ENCODE measurements around the gene LMAN2.
A peak's percentile ranks its signal among the peaks of the same experiment; 100 is the strongest.

Gene LMAN2

DNA sequence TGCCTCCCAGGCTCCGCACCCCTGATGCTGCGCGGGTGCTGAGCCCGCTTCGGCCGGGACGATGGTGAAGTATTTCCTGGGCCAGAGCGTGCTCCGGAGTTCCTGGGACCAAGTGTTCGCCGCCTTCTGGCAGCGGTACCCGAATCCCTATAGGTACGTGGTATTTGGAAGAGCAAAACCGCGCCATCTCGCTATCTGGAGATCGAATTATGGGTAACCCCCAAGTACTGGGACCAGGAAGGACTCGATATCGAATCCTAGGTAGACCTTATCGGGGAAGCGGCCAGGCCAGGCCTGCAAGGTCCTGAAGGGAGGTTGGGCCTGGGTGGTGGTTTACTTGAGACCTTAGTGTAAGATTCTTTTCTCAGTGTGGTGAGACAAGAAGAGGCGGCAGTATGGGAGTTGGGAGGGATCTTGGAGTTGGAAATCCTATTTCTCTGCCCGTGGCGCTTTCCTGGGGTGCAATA, 47.5 kb downstream of the LMAN2 start:
- Histone ChIP-seq H3K79me2 (ENCODE audit: insufficient read depth, low read length) (peaks cover 57% of the 10 kb centered on the region), H4K20me1 (ENCODE audit: insufficient read depth, low read length, poor library complexity, severe bottlenecking) (peaks cover 9% of the 10 kb centered on the region), H3F3A (ENCODE audit: low read depth) (no peaks in the 10 kb centered on the region), H3K9me2 (replicated peaks; ENCODE audit: low read depth, low read length) (no peaks in the 10 kb centered on the region), H3K4me1 (ENCODE audit: insufficient read depth, low read length, poor library complexity, severe bottlenecking) (peaks cover 23% of the 10 kb centered on the region), H3K4me2 (ENCODE audit: low read depth, low read length, poor library complexity, severe bottlenecking) (peak overlapping the region; percentile 81), H3K9me3 (ENCODE audit: insufficient read depth, low read depth, low read length) (no peaks in the 10 kb centered on the region), H3K36me3 (ENCODE audit: insufficient read depth, low read length) (no peaks in the 10 kb centered on the region; the same call in 1 of the 2 replicates), H2AFZ (ENCODE audit: low read length) (no peak overlapping the region), H3K9ac (ENCODE audit: low read depth, low read length, poor library complexity, severe bottlenecking) (peak overlapping the region; percentile 89), H3K4me3 (ENCODE audit: low read length, poor library complexity, severe bottlenecking) (peak overlapping the region; percentile 87), H3K27me3 (ENCODE audit: insufficient read depth, low read length, poor library complexity, severe bottlenecking) (no peaks in the 10 kb centered on the region)
- TF ChIP-seq, protein P1, sequence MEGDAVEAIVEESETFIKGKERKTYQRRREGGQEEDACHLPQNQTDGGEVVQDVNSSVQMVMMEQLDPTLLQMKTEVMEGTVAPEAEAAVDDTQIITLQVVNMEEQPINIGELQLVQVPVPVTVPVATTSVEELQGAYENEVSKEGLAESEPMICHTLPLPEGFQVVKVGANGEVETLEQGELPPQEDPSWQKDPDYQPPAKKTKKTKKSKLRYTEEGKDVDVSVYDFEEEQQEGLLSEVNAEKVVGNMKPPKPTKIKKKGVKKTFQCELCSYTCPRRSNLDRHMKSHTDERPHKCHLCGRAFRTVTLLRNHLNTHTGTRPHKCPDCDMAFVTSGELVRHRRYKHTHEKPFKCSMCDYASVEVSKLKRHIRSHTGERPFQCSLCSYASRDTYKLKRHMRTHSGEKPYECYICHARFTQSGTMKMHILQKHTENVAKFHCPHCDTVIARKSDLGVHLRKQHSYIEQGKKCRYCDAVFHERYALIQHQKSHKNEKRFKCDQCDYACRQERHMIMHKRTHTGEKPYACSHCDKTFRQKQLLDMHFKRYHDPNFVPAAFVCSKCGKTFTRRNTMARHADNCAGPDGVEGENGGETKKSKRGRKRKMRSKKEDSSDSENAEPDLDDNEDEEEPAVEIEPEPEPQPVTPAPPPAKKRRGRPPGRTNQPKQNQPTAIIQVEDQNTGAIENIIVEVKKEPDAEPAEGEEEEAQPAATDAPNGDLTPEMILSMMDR (conservative IDR thresholded peaks at IDR 0.05; ENCODE audit: low read length): no peak
- no peak for TF ChIP-seq EZH2phosphoT487 (IDR thresholded peaks at IDR 0.05; ENCODE audit: borderline replicate concordance)

DNA sequence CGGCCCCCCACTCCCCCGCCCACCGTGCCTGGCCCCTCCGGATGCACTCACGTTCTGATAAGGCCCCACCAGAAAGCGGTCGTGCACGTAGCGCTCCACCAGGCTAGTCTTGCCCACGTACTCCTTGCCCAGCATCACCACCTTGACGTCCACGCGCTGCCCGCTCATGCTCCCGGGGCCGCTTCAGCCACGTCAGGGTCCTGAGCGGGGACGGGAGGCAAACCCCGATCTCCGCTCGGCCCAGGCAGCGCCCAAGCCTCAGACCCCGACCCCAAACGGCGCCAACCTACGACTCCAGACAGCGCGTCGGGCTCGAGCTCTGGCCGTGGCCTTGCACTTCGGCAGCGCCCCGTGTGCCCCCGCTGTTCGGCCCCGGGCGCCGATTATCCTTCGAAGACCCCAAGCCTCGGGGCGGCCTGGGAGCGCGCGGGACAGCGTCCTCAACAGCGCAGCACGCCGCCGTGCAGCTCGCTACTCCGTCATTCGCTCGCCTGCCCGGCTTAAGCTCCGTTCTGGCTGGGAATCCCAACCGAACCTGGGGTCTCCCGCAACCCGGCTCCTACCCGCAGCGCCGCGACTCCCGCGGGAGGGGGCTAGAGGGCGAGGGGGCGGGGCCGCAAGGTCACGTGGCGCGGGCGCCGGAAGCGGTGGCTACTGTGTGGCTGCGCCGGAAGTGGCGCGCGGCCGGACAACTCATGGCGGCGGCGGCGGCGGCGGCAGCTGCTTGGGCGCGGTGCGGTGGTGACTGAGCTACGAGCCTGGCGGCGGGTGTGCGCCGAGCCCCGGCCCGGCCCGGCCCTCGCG, 48.1 kb downstream of the LMAN2 start, which contains the start of the genes PRELID1 and RAB24:
Gene PRELID1, plus strand, starts transcription at position 679 of the 804 bp plus-strand sequence. CDS start 187 bp downstream, outside the sequence.
Gene RAB24, minus strand, starts transcription at position 599 of the 804 bp plus-strand sequence. Its CDS starts 431 bp downstream, at position 168.
- Histone ChIP-seq H3K9ac (ENCODE audit: low read depth, low read length, poor library complexity, severe bottlenecking) (peak within 1 kb of the TSS; percentile 89), H3K9me2 (replicated peaks; ENCODE audit: low read depth, low read length) (no peaks in the 10 kb centered on the region), H4K20me1 (ENCODE audit: insufficient read depth, low read length, poor library complexity, severe bottlenecking) (peaks cover 6% of the 10 kb centered on the region), H3K4me1 (ENCODE audit: insufficient read depth, low read length, poor library complexity, severe bottlenecking) (peaks cover 23% of the 10 kb centered on the region), H3K27me3 (ENCODE audit: insufficient read depth, low read length, poor library complexity, severe bottlenecking) (no peaks in the 10 kb centered on the region), H3K4me3 (ENCODE audit: low read length, poor library complexity, severe bottlenecking) (peak within 1 kb of the TSS; percentile 87), H3K9me3 (ENCODE audit: insufficient read depth, low read depth, low read length) (no peaks in the 10 kb centered on the region), H2AFZ (ENCODE audit: low read length) (peak within 1 kb of the TSS; percentile 77), H3K4me2 (ENCODE audit: low read depth, low read length, poor library complexity, severe bottlenecking) (peak within 1 kb of the TSS; percentile 81), H3F3A (ENCODE audit: low read depth) (no peaks in the 10 kb centered on the region), H3K79me2 (ENCODE audit: insufficient read depth, low read length) (peaks cover 53% of the 10 kb centered on the region), H3K36me3 (ENCODE audit: insufficient read depth, low read length) (no peaks in the 10 kb centered on the region; the same call in 1 of the 2 replicates)
- TF ChIP-seq, protein P1 (conservative IDR thresholded peaks at IDR 0.05; ENCODE audit: low read length): no peak
- TF ChIP-seq EZH2phosphoT487 (IDR thresholded peaks at IDR 0.05; ENCODE audit: borderline replicate concordance): no peak

DNA sequence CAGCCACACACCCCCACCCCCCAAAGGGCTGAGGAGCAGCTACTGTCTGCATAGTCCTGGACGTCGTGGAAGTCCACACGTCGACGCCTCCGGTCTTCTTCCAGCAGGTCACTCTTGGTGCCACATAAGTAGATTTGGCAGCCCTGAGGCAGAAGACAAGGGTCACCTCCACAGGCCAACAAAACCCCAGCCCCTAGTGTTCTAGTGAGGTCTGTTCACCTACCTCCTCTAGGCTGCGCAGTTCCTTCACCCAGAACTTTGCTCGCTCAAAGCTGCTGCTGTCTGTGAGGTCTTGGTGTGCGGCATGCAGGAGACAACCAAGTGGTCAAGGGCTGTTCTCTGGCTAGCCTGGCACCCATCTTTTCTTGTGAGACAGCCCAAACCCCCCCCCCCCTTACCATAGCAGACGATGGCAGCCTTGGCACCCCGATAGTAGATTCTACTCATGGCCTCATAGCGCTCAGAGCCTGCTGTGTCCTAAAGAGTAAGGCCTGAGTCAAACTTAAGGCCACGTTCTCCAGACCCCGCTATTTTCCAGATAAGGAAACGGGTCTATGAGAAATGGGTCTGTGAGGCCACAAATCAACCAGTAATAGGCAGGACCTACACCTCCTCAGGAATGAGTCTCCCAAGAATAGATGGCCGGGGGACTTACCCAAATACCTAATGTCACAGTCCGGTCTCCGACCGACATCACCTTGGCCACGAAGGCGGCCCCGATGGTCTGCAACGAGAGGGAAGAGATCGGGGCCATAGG, 48.9 kb downstream of the LMAN2 start:
- H3K9me2 ChIP-seq (replicated peaks; ENCODE audit: low read depth, low read length): no peaks in the 10 kb centered on the region
- H3K4me3 ChIP-seq (ENCODE audit: low read length, poor library complexity, severe bottlenecking): peak overlapping the region; percentile 87
- no peaks in the 10 kb centered on the region; the same call in 1 of the 2 replicates for H3K36me3 ChIP-seq (ENCODE audit: insufficient read depth, low read length)
- H3K4me2 ChIP-seq (ENCODE audit: low read depth, low read length, poor library complexity, severe bottlenecking): peak overlapping the region; percentile 79
- no peaks in the 10 kb centered on the region for H3K27me3 ChIP-seq (ENCODE audit: insufficient read depth, low read length, poor library complexity, severe bottlenecking)
- peak overlapping the region; percentile 77; the same call in 1 of the 2 replicates for H2AFZ ChIP-seq (ENCODE audit: low read length)
- no peak for TF ChIP-seq EZH2phosphoT487 (IDR thresholded peaks at IDR 0.05; ENCODE audit: borderline replicate concordance)
- TF ChIP-seq, protein P1 (conservative IDR thresholded peaks at IDR 0.05; ENCODE audit: low read length): no peak
- peaks cover 46% of the 10 kb centered on the region for H3K79me2 ChIP-seq (ENCODE audit: insufficient read depth, low read length)
- H3K4me1 ChIP-seq (ENCODE audit: insufficient read depth, low read length, poor library complexity, severe bottlenecking): peaks cover 23% of the 10 kb centered on the region
- H3F3A ChIP-seq (ENCODE audit: low read depth): no peaks in the 10 kb centered on the region
- H3K9me3 ChIP-seq (ENCODE audit: insufficient read depth, low read depth, low read length): no peaks in the 10 kb centered on the region
- peaks cover 6% of the 10 kb centered on the region for H4K20me1 ChIP-seq (ENCODE audit: insufficient read depth, low read length, poor library complexity, severe bottlenecking)
- peak overlapping the region; percentile 89 for H3K9ac ChIP-seq (ENCODE audit: low read depth, low read length, poor library complexity, severe bottlenecking)
